H1 (cell line): Measurements from ENCODE around the gene L3MBTL3.

Source experiments
- EP300 ChIP-seq, 2 experiments: IDR thresholded peaks; 1 replicate in 1 of 2; 2 replicates in 1 of 2; pipeline ENCODE4 v1.6.1; 2011 to 2012; ENCODE audit warnings: low read depth in 2 of 2, low read length in 2 of 2, mild to moderate bottlenecking in 2 of 2, borderline replicate concordance in 1 of 2, inconsistent platforms in 1 of 2, moderate library complexity in 1 of 2
- KDM5A ChIP-seq: fragments of 200-600 bp; IDR thresholded peaks from 2 replicates; pipeline ENCODE4 v1.7.1; 2012; ENCODE audit warnings: mild to moderate bottlenecking, low read length, inconsistent platforms, mixed read lengths
- POLR2A ChIP-seq, 2 experiments: IDR thresholded peaks; 1 replicate in 1 of 2; 2 replicates in 1 of 2; pipeline ENCODE4 v1.6.1; 2011; ENCODE audit warnings: low read depth in 2 of 2, low read length in 2 of 2, mild to moderate bottlenecking in 2 of 2; ENCODE audit errors: control extremely low read depth in 1 of 2

DNA sequence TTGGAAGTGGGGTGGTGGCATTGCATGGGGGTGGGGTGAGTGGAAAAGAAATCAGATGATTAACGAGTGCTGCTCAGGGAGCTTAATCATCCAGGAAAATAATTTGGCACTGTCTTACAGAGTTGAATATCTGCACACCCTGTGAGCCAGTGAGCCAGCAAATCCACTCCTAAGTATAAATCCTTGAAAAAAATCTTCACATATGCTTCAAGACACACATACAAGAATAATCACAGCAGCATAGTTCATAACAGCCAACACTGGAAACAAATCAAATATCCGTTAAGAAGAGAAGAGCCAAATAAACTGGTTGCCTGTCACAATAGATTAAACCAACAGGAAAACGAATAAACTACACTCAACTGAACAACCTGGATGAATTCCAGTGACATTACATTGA lies 141.6 kb downstream of the L3MBTL3 start:
- TF ChIP-seq EP300 (IDR thresholded peaks at IDR 0.05; ENCODE audit: borderline replicate concordance in 1 of 2, low read depth in 2 of 2, low read length in 2 of 2) (no peak), POLR2A (IDR thresholded peaks at IDR 0.05; ENCODE audit: control extremely low read depth in 1 of 2, low read depth in 2 of 2, low read length in 2 of 2) (no peak), KDM5A (no peak)
